Measurements from ENCODE around the gene MAGI3.

DNA sequence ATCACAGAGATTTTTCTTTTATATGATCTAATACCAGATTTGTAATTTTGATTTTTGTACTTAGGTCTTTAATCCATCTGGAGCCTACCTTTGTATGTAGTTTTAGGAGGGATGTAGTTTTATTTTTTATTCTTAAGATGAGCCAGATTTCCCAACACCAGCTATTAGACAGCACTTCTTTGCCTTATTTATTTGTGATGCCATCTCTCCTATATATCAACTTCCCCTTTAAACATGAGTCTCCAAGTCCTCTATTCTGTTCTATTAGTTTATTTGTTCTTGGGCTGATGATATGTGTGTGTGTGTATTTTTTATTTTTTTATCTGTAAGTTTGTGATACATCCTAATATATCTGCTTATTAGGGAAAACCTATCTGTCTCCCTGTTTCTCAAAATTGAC is 274.8 kb downstream of the MAGI3 start:
- TF ChIP-seq, protein P1, sequence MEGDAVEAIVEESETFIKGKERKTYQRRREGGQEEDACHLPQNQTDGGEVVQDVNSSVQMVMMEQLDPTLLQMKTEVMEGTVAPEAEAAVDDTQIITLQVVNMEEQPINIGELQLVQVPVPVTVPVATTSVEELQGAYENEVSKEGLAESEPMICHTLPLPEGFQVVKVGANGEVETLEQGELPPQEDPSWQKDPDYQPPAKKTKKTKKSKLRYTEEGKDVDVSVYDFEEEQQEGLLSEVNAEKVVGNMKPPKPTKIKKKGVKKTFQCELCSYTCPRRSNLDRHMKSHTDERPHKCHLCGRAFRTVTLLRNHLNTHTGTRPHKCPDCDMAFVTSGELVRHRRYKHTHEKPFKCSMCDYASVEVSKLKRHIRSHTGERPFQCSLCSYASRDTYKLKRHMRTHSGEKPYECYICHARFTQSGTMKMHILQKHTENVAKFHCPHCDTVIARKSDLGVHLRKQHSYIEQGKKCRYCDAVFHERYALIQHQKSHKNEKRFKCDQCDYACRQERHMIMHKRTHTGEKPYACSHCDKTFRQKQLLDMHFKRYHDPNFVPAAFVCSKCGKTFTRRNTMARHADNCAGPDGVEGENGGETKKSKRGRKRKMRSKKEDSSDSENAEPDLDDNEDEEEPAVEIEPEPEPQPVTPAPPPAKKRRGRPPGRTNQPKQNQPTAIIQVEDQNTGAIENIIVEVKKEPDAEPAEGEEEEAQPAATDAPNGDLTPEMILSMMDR (conservative IDR thresholded peaks at IDR 0.05; ENCODE audit: low read length), result no peak
- TF ChIP-seq EZH2phosphoT487 (IDR thresholded peaks at IDR 0.05; ENCODE audit: borderline replicate concordance, low read depth, low read length), result no peak

Data from OCI-LY7 (cell line).